Mesenteric fat pad (tissue), 1 donor: ENCODE measurements around the gene ELMO3. TPM values are rescaled to one million over a fixed set of nuclear protein-coding genes. Genes with fewer than 3 reads are reported as not detected.

Experiments
- DNase-seq: peaks from one replicate; pipeline ENCODE4 v3.0.0-alpha.2; 2020; ENCODE audit warnings: low spot score
- total RNA-seq: library from RNA; stranded (reverse); fragmentation: NEBNext Ultra II Directional; extraction: Animal tissue kit (Norgen Biotek cat#: 25700); gene quantifications from one replicate; pipeline ENCODE4 v1.2.1, GENCODE V29; 2021
- donor health status: DM: yes; HTN: yes; CAD: no.

The ELMO3 gene
- total RNA-seq, 1 donor from 2014 or later = 1.2 TPM

- no peak for DNase-seq
These were observed 34.9 kb upstream of the ELMO3 start for GRCh38 chr16:67163999-67164558.

- no peak for DNase-seq
These were observed 34.3 kb upstream of the ELMO3 start, which contains the start of gene HSF4 for GRCh38 chr16:67164599-67165061. TSS of gene HSF4 (plus strand) at chr16:67164745. CDS start at chr16:67164812, 67 bp downstream.

GRCh38 chr16:67165121-67166078 lies 33.5 kb upstream of the ELMO3 start:
- no peak for DNase-seq

- DNase-seq = no peak
These were observed 32.8 kb upstream of the ELMO3 start for GRCh38 chr16:67166110-67166547.

- no peak for DNase-seq
These were observed 32.2 kb upstream of the ELMO3 start for GRCh38 chr16:67166598-67167168.

GRCh38 chr16:67167588-67167987 lies 31.3 kb upstream of the ELMO3 start:
- no peak for DNase-seq

GRCh38 chr16:67169011-67169451 lies 29.9 kb upstream of the ELMO3 start:
- DNase-seq = no peak

- DNase-seq = no peak
These were observed 29.2 kb upstream of the ELMO3 start for GRCh38 chr16:67169642-67170167.

- no peak for DNase-seq
These were observed 28.6 kb upstream of the ELMO3 start, which contains the start of gene NOL3 for GRCh38 chr16:67170168-67170948. TSS of gene NOL3 (plus strand) at chr16:67170538.

- DNase-seq = no peak
These were observed 27.8 kb upstream of the ELMO3 start for GRCh38 chr16:67170949-67171649.

- DNase-seq = no peak
These were observed 25.6 kb upstream of the ELMO3 start for GRCh38 chr16:67173323-67173722.

- peak; percentile 96 for DNase-seq
These were observed 24.9 kb upstream of the ELMO3 start for GRCh38 chr16:67173808-67174705.

GRCh38 chr16:67174706-67175231 lies 24.2 kb upstream of the ELMO3 start:
- DNase-seq = no peak

GRCh38 chr16:67176662-67177061 lies 22.3 kb upstream of the ELMO3 start:
- no peak for DNase-seq

- no peak for DNase-seq
These were observed 20.9 kb upstream of the ELMO3 start for GRCh38 chr16:67177743-67178699.

- DNase-seq = no peak
These were observed 19.4 kb upstream of the ELMO3 start for GRCh38 chr16:67179421-67180080.

GRCh38 chr16:67180166-67180565 lies 18.8 kb upstream of the ELMO3 start:
- no peak for DNase-seq
